BJ (cell line): ENCODE measurements around the gene TNIP1. TPM values are rescaled to one million over a fixed set of nuclear protein-coding genes. Genes with fewer than 3 reads are reported as not detected.
A peak's percentile ranks its signal among the peaks of the same experiment; 100 is the strongest.

ENCODE experiments used
- CTCF ChIA-PET: fragments of 350-600 bp; formaldehyde crosslinking; extraction: SDS; loops from one replicate; lab custom pipeline; 2021; ENCODE audit warnings: antibody characterized with exemption, inconsistent platforms; lab: Yijun Ruan, JAX
- POLR2A ChIA-PET: fragments of 300-600 bp; sonication (Branson Sonifier 250); formaldehyde crosslinking; extraction: SDS; loops from one replicate; lab custom pipeline; 2021; ENCODE audit warnings: antibody characterized with exemption; lab: Charles Lee
- DNase-seq: peaks from one replicate; pipeline ENCODE4 v3.0.0-alpha.2; 2011; ENCODE audit warnings: low read depth
- H3K27me3 ChIP-seq: 2 replicates; pipeline ENCODE4 v1.6.0; 2011; ENCODE audit warnings: low read length; ENCODE audit not compliant: control insufficient read depth, insufficient read depth
- H3K36me3 ChIP-seq: 2 replicates; pipeline ENCODE4 v1.5.1; 2011; ENCODE audit warnings: low read length; ENCODE audit not compliant: control insufficient read depth, insufficient read depth
- H3K4me3 ChIP-seq: 2 replicates; pipeline ENCODE4 v1.5.1; 2011; ENCODE audit warnings: low read depth, mild to moderate bottlenecking, control low read depth, low read length
- CTCF ChIP-seq: IDR thresholded peaks from 2 replicates; pipeline ENCODE4 v1.5.1; 2011; ENCODE audit warnings: low read depth, mild to moderate bottlenecking, control low read depth, inconsistent platforms, low read length, moderate library complexity; ENCODE audit not compliant: insufficient read depth
- polyA plus RNA-seq: library from polyadenylated mRNA; depleted of rRNA; stranded (reverse); fragments of >200 nt; gene quantifications from 2 replicates; pipeline ENCODE4 v1.2.3, GENCODE V29; 2011

Gene TNIP1
- polyA plus RNA-seq, 1 experiment: 80.8 TPM

GRCh38 chr5:151040211-151040747 lies 40.6 kb downstream of the TNIP1 start:
- peaks cover 39% of the 10 kb centered on the region for H3K36me3 ChIP-seq
- H3K27me3 ChIP-seq: no peaks in the 10 kb centered on the region
- DNase-seq: no peak
- no peak overlapping the region for H3K4me3 ChIP-seq
- ChIA-PET POLR2A (no interaction called here), CTCF (interaction anchor here (1.7 to 6.3 kb wide), 3 partner anchors 10 to 75 kb away, joined by 4 to 76 read pairs (median 36); no protein-coding TSS in a partner anchor)
- 0 out of 2 replicates have a peak, but pooled peaks have one; percentile 7 for TF ChIP-seq CTCF

GRCh38 chr5:151039665-151040064 lies 41.2 kb downstream of the TNIP1 start:
- ChIA-PET POLR2A (no interaction called here), CTCF (interaction anchor here (1.0 to 6.3 kb wide), 4 partner anchors 11 to 126 kb away, joined by 3 to 76 read pairs (median 21); no protein-coding TSS in a partner anchor)
- DNase-seq: no peak
- Histone ChIP-seq H3K36me3 (peaks cover 41% of the 10 kb centered on the region), H3K27me3 (no peaks in the 10 kb centered on the region), H3K4me3 (no peak overlapping the region)
- TF ChIP-seq CTCF: no peak

GRCh38 chr5:151038801-151039238 lies 42.0 kb downstream of the TNIP1 start:
- TF ChIP-seq CTCF: no peak
- ChIA-PET POLR2A (no interaction called here), CTCF (interaction anchor here (1.0 to 6.3 kb wide), 5 partner anchors 12 to 126 kb away, joined by 3 to 76 read pairs (median 6); no protein-coding TSS in a partner anchor)
- Histone ChIP-seq H3K27me3 (no peaks in the 10 kb centered on the region), H3K4me3 (no peak overlapping the region), H3K36me3 (peaks cover 46% of the 10 kb centered on the region)
- no peak for DNase-seq

- CTCF ChIA-PET: interaction anchor here (1.1 to 6.3 kb wide), 4 partner anchors 12 to 127 kb away, joined by 3 to 76 read pairs (median 21); no protein-coding TSS in a partner anchor
- POLR2A ChIA-PET: no interaction called here
- H3K4me3 ChIP-seq: no peak overlapping the region
Observed at GRCh38 chr5:151038412-151038745, 42.5 kb downstream of the TNIP1 start.

More at GRCh38 chr5:151038412-151038745, 42.5 kb downstream of the TNIP1 start:
- DNase-seq: no peak
- peaks cover 49% of the 10 kb centered on the region for H3K36me3 ChIP-seq
- TF ChIP-seq CTCF: no peak
- no peaks in the 10 kb centered on the region for H3K27me3 ChIP-seq
